HepG2 (cell line): ENCODE results near the gene CMA1. TPM values are rescaled to one million over a fixed set of nuclear protein-coding genes. Genes with fewer than 3 reads are reported as not detected.
"Not testable (repeated sequence)": the region's sequence is repeated elsewhere in the genome, so short reads cannot be mapped to it uniquely, and the experiment has no call there.

Source experiments
- ATAC-seq: fragments of 200-7000 bp; cut with Tn5 transposase; 3 replicates; pipeline ENCODE4 v1.9.1; 2020; ENCODE audit warnings: mild to moderate bottlenecking, moderate library complexity
- BruUV-seq: library from RNA; stranded (reverse); fragments of 400-500 nt; replicated peaks from 2 replicates; lab custom pipeline; 2021; lab: Mats Ljungman, UMichigan
- CTCF ChIA-PET: fragments of 300-600 bp; formaldehyde crosslinking; extraction: SDS; loops from one replicate; lab custom pipeline; 2021; ENCODE audit warnings: low total read pairs, inconsistent platforms, low intra/inter-chr PET ratio; lab: Yijun Ruan, JAX
- POLR2A ChIA-PET: fragments of 350-600 bp; sonication (Branson Sonifier 250); formaldehyde crosslinking; loops from one replicate; lab custom pipeline; 2020; ENCODE audit warnings: antibody characterized with exemption, inconsistent platforms; lab: Yijun Ruan, JAX
- DNase-seq: peaks from one replicate; pipeline ENCODE4 v3.0.0-alpha.2; 2015; ENCODE audit warnings: low spot score
- FAIRE-seq: peaks from 3 replicates; lab custom pipeline; 2011; peaks lifted over from hg19 to GRCh38; lab: Jason Lieb, UNC
- H2AFZ ChIP-seq: one replicate; pipeline ENCODE4 v1.6.1; 2011; ENCODE audit warnings: low read length, inconsistent platforms
- H3K27ac ChIP-seq: fragments of 300-600 bp; 3 replicates; pipeline ENCODE4 v1.8.0; 2011; ENCODE audit warnings: mixed run types, mild to moderate bottlenecking, mixed read lengths, low read length, inconsistent platforms; ENCODE audit not compliant: insufficient read depth; ENCODE audit errors: extremely low read length
- H3K27me3 ChIP-seq, 2 experiments: fragments of 200-600 bp in 1 of 2; 2 replicates in 1 of 2; 3 replicates in 1 of 2; pipeline versions ENCODE4 v1.6.0 to v1.8.0; 2011; ENCODE audit warnings: low read length in 2 of 2, mild to moderate bottlenecking in 2 of 2, moderate library complexity in 2 of 2, inconsistent platforms in 1 of 2; ENCODE audit not compliant: insufficient read depth in 2 of 2, control insufficient read depth in 1 of 2
- H3K36me3 ChIP-seq, 2 experiments: fragments of 200-600 bp in 1 of 2; replicated peaks in 1 of 2; 2 replicates in 1 of 2; 3 replicates in 1 of 2; pipeline versions ENCODE4 v1.5.1 to v1.8.0; 2011; ENCODE audit warnings: low read length in 2 of 2, inconsistent platforms in 1 of 2; ENCODE audit not compliant: insufficient read depth in 2 of 2, control insufficient read depth in 1 of 2
- H3K4me1 ChIP-seq: 2 replicates; pipeline ENCODE4 v1.5.1; 2012; ENCODE audit warnings: low read length, inconsistent platforms; ENCODE audit not compliant: insufficient read depth
- H3K4me2 ChIP-seq: 2 replicates; pipeline ENCODE4 v1.6.0; 2011; ENCODE audit warnings: low read depth, low read length, inconsistent platforms
- H3K4me3 ChIP-seq, 3 experiments: fragments of 200-600 bp in 1 of 3; sonication (generic), shearing (Covaris generic) in 1 of 3; replicated peaks in 1 of 3; 2 replicates each; pipeline ENCODE4 v1.5.1; 2011 to 2016; ENCODE audit warnings: low read length in 3 of 3, inconsistent platforms in 2 of 3, low read depth in 2 of 3, mild to moderate bottlenecking in 2 of 3, control low read depth in 1 of 3, mixed read lengths in 1 of 3; ENCODE audit not compliant: insufficient read depth in 1 of 3
- H3K79me2 ChIP-seq: one replicate; pipeline ENCODE4 v1.6.1; 2011; ENCODE audit warnings: low read length, inconsistent platforms; ENCODE audit not compliant: insufficient read depth
- H3K9ac ChIP-seq: 2 replicates; pipeline ENCODE4 v1.6.0; 2011; ENCODE audit warnings: mild to moderate bottlenecking, low read depth, low read length, inconsistent platforms; ENCODE audit not compliant: insufficient read depth
- H3K9me3 ChIP-seq: 2 replicates; pipeline ENCODE4 v1.5.1; 2012; ENCODE audit warnings: mild to moderate bottlenecking, low read length
- H4K20me1 ChIP-seq: 2 replicates; pipeline ENCODE4 v1.6.0; 2011; ENCODE audit warnings: inconsistent platforms, mild to moderate bottlenecking, low read length, moderate library complexity; ENCODE audit not compliant: insufficient read depth
- E2F2 ChIP-seq: sonication (generic); formaldehyde crosslinking; IDR thresholded peaks from 2 replicates; pipeline ENCODE4 v1.4.0; 2020; ENCODE audit warnings: missing genetic modification reagents, borderline replicate concordance
- HCFC1 ChIP-seq: fragments of 150-350 bp; IDR thresholded peaks from 2 replicates; pipeline ENCODE4 v1.6.1; 2014; ENCODE audit warnings: low read depth, low read length
- HES4 ChIP-seq: sonication (generic); formaldehyde crosslinking; IDR thresholded peaks from 2 replicates; pipeline ENCODE4 v1.9.0; 2021; ENCODE audit warnings: mild to moderate bottlenecking, missing genetic modification reagents, borderline replicate concordance
- PAWR ChIP-seq: sonication (generic); formaldehyde crosslinking; IDR thresholded peaks from 2 replicates; pipeline ENCODE4 v1.4.0; 2020; ENCODE audit warnings: missing genetic modification reagents, mild to moderate bottlenecking, borderline replicate concordance
- POGZ ChIP-seq: sonication (generic); formaldehyde crosslinking; IDR thresholded peaks from 2 replicates; pipeline ENCODE4 v1.4.0; 2020; ENCODE audit warnings: mild to moderate bottlenecking, missing genetic modification reagents
- SAFB2 ChIP-seq: sonication (generic); formaldehyde crosslinking; IDR thresholded peaks from 2 replicates; pipeline ENCODE4 v1.5.1; 2020; ENCODE audit warnings: missing genetic modification reagents, low read depth, mild to moderate bottlenecking, borderline replicate concordance
- SOX5 ChIP-seq: IDR thresholded peaks from 2 replicates; pipeline ENCODE4 v1.6.1; 2016; ENCODE audit warnings: borderline replicate concordance
- TOE1 ChIP-seq: sonication (generic); formaldehyde crosslinking; IDR thresholded peaks from 2 replicates; pipeline ENCODE4 v1.4.0; 2020; ENCODE audit warnings: mild to moderate bottlenecking, missing genetic modification reagents
- YEATS2 ChIP-seq: sonication (generic); formaldehyde crosslinking; IDR thresholded peaks from 2 replicates; pipeline ENCODE4 v1.4.0; 2020; ENCODE audit warnings: missing genetic modification reagents, borderline replicate concordance
- ZBTB49 ChIP-seq: sonication (generic); formaldehyde crosslinking; IDR thresholded peaks from 2 replicates; pipeline ENCODE4 v1.4.0; 2020; ENCODE audit warnings: missing genetic modification reagents, borderline replicate concordance
- ZBTB7B ChIP-seq: sonication (generic); formaldehyde crosslinking; IDR thresholded peaks from 2 replicates; pipeline ENCODE4 v1.4.0; 2020; ENCODE audit warnings: missing genetic modification reagents
- ZFP90 ChIP-seq: sonication (generic); formaldehyde crosslinking; IDR thresholded peaks from 2 replicates; pipeline ENCODE4 v1.8.0; 2022; ENCODE audit warnings: missing genetic modification reagents, mild to moderate bottlenecking, inconsistent platforms, borderline replicate concordance
- ZNF335 ChIP-seq: sonication (generic); formaldehyde crosslinking; IDR thresholded peaks from 2 replicates; pipeline ENCODE4 v1.4.0; 2020; ENCODE audit warnings: missing genetic modification reagents
- ZNF350 ChIP-seq: sonication (generic); formaldehyde crosslinking; IDR thresholded peaks from 2 replicates; pipeline ENCODE4 v1.4.0; 2020; ENCODE audit warnings: mild to moderate bottlenecking, low read depth, missing genetic modification reagents, borderline replicate concordance
- ZNF432 ChIP-seq: sonication (generic); formaldehyde crosslinking; IDR thresholded peaks from 2 replicates; pipeline ENCODE4 v1.5.0; 2020; ENCODE audit warnings: missing genetic modification reagents, mild to moderate bottlenecking, borderline replicate concordance
- ZNF451 ChIP-seq: sonication (generic); formaldehyde crosslinking; IDR thresholded peaks from 2 replicates; pipeline ENCODE4 v1.5.0; 2020; ENCODE audit warnings: mild to moderate bottlenecking, missing genetic modification reagents
- WGBS: methylation state at CpG from one replicate; pipeline ENCODE4 v1.1.6; 2017; ENCODE audit warnings: low lambda C conversion rate; 5-methylcytosine and 5-hydroxymethylcytosine counted together
- in situ Hi-C: cut with HindIII; loops from 2 replicates; pipeline ENCODE4 v1.10.0; 2017; ENCODE audit warnings: low pct_unique_long_range_greater_than_20kb; ENCODE audit not compliant: extremely low pct_ligation_motif_present
- intact Hi-C: fragments of 100-400 bp; cut with micrococcal nuclease; formaldehyde crosslinking; loops from one replicate; pipeline ENCODE4 v1.10.0; 2022; ENCODE audit not compliant: unreplicated experiment
- polyA plus RNA-seq, 8 experiments: library from polyadenylated mRNA; depleted of rRNA in 3 of 8; stranded (reverse) in 7 of 8; unstranded in 1 of 8; fragments of >200 nt; fragmentation: Illumina TruSeq in 4 of 8; extraction: Trizol in 4 of 8; gene quantifications; 2 replicates each; pipeline versions ENCODE4 v1.2.1 to v1.2.3, GENCODE V29; 2011 to 2016; ENCODE audit warnings: low read depth in 4 of 8, missing spikeins in 1 of 8, mixed read lengths in 1 of 8; ENCODE audit not compliant: insufficient read depth in 1 of 8
- total RNA-seq, 5 experiments: library from RNA; depleted of rRNA; stranded (reverse); fragments of >200 nt; fragmentation: Illumina TruSeq; extraction: Trizol; gene quantifications; 2 replicates each; pipeline ENCODE4 v1.2.3, GENCODE V29; 2016; ENCODE audit warnings: low read depth in 1 of 5

The CMA1 gene
- total and polyA plus RNA-seq, 2 of the 13 experiments (the other 11 are each of a cell fraction or from before 2014, with no cell fraction given), result not detected

GRCh38 chr14:24470450-24470849 is 37.6 kb downstream of the CMA1 start:
- FAIRE-seq, DNase-seq, CTCF ChIA-PET, BruUV-seq, H3K9me3 ChIP-seq, in situ Hi-C loops, H3K4me3 ChIP-seq, H4K20me1 ChIP-seq, H3K79me2 ChIP-seq, H3K9ac ChIP-seq, H3K4me2 ChIP-seq, H3K36me3 ChIP-seq, H3K27ac ChIP-seq, POLR2A ChIA-PET, intact Hi-C loops, ATAC-seq, H3K27me3 ChIP-seq, H3K4me1 ChIP-seq, H2AFZ ChIP-seq: not testable (repeated sequence)
- WGBS, result 66% methylated on average over 2 of the region's 2 CpGs

GRCh38 chr14:24465805-24466204 is 42.3 kb downstream of the CMA1 start:
- FAIRE-seq, result no peak
- no peak overlapping the region for H2AFZ ChIP-seq
- in situ Hi-C loops, result no loop called here

More at GRCh38 chr14:24465805-24466204, 42.3 kb downstream of the CMA1 start:
- Histone ChIP-seq H4K20me1 (no peaks in the 10 kb centered on the region), H3K9ac (no peak overlapping the region), H3K4me3 (no peak overlapping the region), H3K27me3 (no peaks in the 10 kb centered on the region), H3K79me2 (no peaks in the 10 kb centered on the region), H3K4me2 (no peak overlapping the region), H3K9me3 (no peaks in the 10 kb centered on the region), H3K36me3 (no peaks in the 10 kb centered on the region), H3K27ac (no peak overlapping the region), H3K4me1 (no peaks in the 10 kb centered on the region)
- no TSS peak for BruUV-seq
- ATAC-seq (no peak), DNase-seq (no peak)
- 96% methylated on average over 3 of the region's 3 CpGs for WGBS
- intact Hi-C loops, result no loop called here
- POLR2A ChIA-PET, result no interaction called here
- TF ChIP-seq HCFC1 (no peak), ZNF432 (no peak), ZFP90 (no peak), ZBTB49 (CRISPR knock-in tag) (no peak), SAFB2 (CRISPR knock-in tag) (no peak), ZNF451 (CRISPR knock-in tag) (no peak), TOE1 (CRISPR knock-in tag) (no peak), YEATS2 (no peak), PAWR (CRISPR knock-in tag) (no peak), ZNF350 (no peak), ZNF335 (CRISPR knock-in tag) (no peak), HES4 (CRISPR knock-in tag) (no peak), POGZ (CRISPR knock-in tag) (no peak), E2F2 (no peak), ZBTB7B (no peak), SOX5 (CRISPR knock-in tag) (no peak)
- CTCF ChIA-PET, result no interaction called here
